Activated T-cell treated with anti-CD3 and anti-CD28 coated beads for 4 hours (primary cell): ENCODE results near the gene MATN4.

Experiments used
- DNase-seq: peaks from one replicate; pipeline ENCODE4 v3.0.0-alpha.2; 2020

The MATN4 gene

DNA sequence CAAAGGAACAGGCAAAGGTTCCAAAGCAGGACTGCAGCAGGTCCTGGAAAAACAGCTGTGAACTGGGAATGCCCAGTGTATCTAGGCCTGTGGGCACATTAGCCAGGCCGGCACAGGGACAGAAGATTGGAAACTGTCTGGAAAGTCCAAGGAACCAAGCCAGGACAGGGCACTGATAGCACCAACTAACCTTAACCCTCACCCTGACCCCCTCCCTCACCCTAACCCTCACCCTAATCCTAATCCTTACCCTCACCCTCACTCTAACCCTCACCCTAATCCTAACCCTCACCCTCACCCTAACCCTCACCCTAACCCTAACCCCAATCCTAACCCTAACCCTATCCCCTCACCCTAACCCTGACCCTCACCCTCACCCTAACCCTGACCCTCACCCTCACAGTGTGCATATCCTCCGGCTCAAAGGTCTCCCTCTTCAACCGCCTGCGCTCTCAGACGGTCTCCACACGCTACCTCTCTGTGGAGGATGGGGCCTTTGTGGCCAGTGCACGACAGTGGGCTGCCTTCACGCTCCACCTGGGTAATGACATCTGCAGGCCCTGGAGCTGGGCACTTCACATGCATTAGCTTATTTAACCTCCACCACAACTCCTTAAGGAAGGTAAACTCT lies 5.1 kb upstream of the MATN4 start:
- no peak for DNase-seq

DNA sequence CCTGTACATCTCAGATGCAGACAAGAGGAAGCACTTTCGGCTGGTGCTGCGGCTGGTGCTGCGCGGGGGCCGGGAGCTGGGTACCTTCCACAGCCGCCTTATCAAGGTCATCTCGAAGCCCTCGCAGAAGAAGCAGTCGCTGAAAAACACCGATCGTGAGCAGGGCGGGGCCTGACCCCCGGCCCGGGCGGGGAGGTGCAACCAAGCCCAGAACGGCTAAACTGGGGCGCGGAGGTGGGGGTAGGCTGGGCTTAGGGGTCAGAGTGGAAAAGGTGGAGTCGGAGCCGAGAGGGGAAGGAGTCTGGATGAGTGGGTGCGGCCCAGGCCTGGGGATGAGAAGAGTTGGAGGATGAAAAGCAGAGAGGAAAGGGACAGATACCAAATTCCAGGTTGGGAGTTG lies 4.1 kb upstream of the MATN4 start:
- no peak for DNase-seq

DNA sequence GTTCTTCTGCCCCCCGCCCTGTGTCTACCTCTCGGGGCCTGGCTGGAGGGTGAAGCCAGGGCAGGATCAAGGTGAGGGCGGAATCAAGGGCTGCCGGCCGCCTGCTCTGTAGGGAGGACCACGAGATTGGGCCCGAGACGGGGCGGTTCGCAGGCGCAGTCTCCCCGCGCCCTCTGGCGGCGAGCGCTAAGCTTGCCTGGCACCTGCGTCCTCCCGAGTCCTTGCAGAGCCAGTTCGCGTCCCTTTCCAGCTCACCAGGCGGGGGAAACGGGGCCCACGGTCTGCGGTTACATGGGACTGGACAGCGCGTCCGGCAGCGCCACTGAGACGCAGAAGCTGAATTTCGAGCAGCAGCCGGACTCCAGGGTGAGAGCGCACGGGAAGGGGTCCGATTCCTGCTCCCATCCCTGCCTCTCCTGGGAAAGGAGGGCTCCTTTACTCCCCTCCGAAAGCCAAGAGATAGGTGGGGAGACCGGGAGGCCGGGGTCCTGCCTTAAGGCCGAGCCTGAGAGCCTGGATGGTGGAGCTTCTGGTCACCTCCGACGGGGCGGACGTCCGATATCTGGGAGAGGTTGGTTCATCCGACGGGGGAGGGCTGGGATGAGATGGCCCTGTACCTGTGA lies 3.6 kb upstream of the MATN4 start:
- peak; percentile 46 for DNase-seq

DNA sequence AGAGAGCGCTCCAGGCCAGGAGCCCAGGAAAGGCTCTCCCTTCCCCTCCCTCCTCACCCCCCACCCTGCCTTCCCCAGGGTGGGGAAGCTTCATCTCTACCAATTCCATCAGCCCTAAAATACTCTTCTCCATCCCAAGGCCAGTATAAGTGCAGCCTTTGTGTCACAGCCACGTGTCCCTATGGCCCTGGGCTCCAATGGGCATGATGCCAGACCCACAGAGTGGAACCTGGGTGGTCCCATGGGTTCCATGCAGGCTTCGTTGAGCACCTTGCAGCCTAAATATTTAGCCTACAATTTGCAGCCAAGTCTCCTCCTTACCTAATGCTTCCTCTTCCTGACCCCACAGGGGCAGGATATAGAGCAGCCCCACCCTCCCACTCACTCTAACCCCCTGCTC lies 976 bp upstream of the MATN4 start:
- no peak for DNase-seq

DNA sequence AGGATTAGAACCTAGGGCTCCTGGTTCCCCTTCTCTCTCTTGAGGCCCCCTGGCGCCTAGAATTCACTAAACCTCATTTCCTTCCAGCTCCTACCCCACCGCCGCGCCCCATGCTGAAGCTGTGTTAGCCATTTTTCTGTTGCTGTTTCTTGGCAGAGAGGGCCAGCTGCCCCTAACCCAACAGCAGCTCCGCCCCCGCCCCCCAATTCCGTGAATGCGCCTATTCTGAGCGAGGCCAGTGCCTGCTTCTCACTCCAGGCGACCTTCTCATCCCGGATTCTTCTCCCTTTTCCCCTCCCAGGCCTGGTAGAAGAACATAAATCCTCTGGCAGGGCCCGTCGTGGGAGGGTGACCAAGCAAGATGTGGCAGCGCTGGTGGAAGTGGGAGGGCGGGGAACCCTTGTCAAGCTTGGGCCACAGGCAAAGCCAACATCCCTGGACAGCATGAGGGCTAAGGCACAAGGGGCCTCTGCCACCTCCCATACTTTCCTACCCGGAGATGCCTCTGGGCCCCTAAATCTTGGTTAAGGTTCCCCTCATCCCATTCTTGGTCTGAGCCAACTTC lies 941 bp downstream of the MATN4 start:
- DNase-seq: no peak

DNA sequence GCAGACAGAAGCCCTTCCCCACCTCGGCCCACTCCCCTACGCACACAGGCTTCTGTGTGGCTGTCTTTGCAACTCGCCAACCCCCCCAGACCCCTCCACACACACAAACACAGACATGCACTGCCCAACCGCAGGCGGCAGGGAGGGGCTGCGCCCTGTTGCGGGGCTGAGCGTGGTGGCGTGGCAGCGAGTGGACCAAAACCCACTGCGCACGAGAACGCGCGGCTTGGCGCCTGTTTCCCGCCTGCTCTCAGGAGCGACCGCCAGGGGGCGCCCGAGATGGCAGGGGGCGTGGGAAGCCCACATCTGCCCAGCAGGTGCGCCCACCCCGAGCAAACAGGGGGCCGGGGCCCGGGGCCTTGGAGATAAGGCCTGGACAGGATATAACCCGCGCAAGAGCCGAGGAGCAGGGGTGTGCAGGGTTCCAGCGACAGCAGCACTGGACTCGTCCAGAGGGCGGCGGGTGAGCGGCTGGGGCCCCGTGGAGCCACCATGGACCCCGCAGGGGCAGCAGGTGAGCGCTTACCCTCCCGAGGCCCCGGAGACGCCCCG lies 1.6 kb downstream of the MATN4 start, which contains the start of gene RBPJL:
TSS of gene RBPJL (plus strand) at position 410 of the 552 bp plus-strand sequence. CDS start at position 493, 83 bp downstream.
- no peak for DNase-seq

DNA sequence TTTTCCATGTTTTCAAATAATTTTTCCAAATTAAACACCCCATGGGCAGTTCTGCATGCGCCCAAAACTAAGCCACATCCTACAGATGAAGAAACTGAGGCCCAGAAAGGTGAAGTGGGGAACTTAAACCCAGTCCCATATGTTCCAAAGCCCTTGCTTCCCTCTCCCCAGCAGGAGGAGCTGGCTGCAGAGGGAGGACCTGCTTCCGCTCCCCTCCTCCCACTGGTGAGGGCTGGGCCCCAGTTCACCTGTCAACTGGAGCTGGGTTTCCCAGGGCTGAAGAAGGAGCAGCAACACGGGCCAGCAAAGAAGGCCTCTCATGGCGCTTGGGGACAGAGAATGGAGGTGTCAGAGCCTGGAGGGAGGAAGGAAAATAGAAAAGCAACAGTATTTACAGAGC lies 2.8 kb downstream of the MATN4 start:
- DNase-seq: no peak

DNA sequence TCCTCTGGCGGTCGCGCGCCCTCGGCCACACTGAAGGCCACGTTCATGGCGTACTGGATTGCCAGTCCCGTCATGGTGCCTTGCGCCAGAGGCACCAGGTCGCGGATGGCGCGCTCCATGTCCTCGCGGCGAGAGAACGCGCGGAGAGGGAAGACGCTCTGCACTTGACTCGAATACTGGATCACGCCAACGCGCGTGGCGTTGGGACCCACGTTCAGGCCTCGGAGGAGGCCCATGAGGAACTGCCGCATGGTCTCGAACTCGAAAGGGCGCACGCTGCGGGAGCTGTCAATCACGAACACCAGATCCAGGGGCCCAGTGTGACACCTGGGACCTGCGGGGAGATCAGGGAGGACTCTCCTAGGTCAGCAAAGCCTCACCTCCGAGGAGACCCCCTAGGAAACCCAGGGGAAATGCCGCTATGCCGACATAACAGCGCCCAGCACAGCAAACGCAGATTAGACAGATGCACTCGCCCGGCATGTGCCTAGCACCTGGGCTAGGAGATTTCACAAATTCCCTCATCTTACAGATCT lies 3.6 kb downstream of the MATN4 start:
- no peak for DNase-seq

DNA sequence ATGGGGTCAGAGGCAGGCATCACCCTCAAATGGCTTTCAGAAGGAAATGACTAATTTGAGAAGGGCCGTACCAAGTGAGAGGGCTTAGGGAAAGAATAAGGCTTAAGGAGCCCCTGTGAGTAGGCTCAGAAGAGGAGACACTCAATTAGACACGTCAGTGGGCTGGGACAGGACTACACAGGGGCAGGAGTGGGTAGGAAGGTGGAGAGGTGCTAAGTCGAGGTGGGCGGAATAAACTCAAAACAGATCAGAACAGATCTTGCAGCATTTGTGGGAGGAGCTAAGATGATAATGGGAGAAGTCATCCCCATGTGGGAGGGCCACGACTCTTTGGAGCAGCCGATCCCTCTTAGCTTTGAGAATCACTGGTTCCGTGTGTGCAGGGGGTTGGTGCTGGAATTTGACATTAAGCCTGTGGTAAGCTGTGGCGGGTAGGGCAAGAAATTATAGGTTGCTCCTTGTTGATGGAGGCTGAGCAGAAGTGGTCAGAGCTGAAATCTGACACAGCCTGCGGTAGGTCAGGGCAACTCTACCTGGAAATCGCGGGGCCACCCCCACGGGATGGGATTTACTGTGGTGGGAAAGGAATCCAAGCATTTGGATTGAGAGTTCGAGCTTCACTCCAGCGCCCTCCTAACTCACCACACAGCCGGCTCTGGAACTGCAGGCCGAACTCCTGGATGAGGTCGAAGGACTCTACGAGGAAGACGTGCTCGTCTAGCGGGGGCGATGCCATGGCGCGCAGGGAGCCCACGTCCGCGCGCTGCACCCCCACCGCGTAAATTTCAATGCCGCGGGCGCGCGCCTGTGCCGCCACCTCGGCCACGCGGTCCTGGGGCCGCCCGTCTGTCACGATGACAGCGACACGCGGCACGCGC lies 4.3 kb downstream of the MATN4 start:
- DNase-seq: no peak

DNA sequence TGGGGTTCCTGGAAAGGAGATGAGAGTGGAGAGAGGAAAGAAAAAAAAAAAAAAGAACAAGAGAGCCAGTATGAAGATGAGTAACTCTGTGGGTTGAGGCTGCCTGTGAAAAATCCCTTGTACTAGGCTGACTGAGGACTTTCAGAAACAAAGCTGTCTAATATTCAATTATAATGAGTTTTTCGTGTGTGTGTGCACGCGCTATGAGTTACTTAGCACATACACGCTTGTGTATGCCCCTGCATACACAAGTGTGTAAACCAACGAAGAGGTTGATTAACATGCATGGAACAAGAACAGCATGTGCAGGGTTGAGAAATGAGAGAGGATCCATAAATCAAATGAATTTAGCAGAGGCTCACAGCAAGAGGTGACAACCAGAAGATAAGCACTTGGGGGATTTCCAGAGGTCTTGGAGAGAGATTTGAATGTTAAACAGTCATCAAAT lies 6.3 kb downstream of the MATN4 start:
- no peak for DNase-seq

DNA sequence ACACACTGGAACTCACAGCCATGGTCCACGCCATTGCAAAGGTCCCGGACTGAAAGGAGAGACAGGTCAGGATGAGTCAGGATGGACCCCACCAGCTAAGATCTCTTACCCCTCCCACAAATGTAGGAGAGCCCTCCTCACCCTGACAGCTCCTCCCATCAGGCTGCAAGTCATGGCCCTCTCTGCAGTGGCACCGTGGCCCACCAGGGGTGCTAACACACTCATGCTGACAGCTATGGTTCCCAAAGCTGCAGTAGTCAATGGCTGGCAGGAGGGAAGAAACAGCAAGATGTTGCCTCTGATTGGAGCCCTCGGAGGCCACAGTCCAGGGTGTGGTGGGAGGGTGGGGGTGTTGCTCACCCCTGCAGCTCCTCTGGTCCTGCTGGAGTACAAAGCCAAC lies 7.1 kb downstream of the MATN4 start:
- DNase-seq: no peak

DNA sequence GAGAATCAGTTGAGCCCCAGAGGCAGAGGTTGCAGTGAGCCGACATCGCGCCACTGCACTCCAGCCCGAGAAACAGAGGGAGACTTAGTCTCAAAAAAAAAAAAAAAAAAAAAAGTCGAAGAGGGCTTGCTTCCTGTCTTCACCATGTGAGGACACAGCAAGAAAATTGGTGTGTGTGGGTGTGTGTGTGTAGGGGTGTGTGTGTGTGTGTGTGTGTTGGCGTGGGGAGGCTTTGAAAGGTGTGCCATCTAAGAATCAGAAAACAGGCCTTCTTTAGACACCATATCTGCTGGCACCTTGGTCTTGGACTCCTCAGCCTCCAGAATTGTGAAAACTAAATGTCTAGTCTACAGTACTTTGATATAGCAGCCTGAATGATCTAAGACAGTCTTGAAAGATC lies 8.3 kb downstream of the MATN4 start:
- DNase-seq: no peak

DNA sequence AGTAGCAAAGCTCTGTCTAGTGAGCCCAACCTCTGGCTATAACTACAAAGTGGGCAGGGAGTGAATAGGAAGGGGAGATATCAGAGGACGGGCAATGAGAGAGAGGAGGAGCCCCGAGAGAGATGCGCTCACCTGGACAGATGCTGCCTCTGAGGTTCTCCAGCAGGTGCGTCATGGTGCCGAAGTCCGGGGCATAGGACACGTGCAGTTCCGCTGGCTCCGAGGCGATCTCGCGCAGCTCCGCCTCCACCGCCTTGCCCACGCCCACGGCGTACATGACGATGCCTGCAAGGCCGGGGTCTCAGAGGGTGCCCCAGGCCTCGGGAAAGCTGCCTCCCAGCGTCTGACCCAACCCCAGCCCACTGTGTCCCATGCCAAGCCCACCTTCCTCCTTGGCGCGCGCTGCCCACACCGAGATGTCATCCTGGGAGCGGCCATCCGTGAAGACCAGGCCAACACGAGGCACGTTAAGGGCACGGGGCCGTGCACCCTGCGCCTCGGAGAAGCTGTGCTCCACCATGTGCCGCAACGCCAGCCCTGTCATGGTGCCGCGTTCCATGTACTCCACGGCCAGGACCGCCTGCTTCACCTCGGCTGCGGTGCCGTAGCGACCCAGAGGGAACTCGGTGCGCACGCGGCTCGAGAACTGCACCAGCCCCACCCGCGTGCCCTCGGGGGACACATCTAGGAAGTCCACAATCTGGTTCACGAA lies 10.2 kb downstream of the MATN4 start:
- no peak for DNase-seq

DNA sequence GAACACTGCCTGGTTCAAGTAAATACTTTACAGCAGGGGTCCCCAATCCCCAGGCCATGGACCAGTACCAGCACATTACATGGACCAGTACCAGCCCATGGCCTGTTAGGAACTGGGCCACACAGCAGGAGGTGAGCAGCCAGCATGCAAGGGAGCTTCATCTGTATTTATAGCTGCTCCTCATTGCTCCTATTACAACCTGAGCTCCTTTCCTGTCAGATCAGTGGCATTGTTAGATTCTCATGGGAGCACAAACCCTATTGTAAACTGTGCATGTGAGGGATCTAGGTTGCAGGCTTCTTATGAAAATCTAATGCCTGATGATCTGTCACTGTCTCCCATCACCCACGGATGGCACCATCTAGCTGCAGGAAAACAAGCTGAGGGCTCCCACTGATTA lies 13.4 kb downstream of the MATN4 start:
- no peak for DNase-seq

DNA sequence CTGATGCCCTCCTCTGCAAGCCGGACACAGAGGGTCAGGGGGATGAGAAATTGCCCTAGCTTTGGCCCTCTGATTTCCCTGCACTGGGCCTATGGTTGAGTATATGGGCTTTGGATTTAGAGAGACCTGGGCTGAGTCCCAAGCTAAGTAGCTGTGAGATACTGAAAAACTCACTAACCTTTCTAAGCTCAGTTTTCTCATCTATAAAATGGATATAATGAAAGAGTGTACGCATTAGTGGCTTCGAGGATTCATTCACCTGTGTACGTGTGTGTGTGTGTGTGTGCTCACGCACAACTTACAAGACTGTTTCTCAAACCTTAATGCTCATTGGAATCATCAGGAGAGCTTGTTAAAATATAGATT lies 14.1 kb downstream of the MATN4 start:
- DNase-seq: no peak

DNA sequence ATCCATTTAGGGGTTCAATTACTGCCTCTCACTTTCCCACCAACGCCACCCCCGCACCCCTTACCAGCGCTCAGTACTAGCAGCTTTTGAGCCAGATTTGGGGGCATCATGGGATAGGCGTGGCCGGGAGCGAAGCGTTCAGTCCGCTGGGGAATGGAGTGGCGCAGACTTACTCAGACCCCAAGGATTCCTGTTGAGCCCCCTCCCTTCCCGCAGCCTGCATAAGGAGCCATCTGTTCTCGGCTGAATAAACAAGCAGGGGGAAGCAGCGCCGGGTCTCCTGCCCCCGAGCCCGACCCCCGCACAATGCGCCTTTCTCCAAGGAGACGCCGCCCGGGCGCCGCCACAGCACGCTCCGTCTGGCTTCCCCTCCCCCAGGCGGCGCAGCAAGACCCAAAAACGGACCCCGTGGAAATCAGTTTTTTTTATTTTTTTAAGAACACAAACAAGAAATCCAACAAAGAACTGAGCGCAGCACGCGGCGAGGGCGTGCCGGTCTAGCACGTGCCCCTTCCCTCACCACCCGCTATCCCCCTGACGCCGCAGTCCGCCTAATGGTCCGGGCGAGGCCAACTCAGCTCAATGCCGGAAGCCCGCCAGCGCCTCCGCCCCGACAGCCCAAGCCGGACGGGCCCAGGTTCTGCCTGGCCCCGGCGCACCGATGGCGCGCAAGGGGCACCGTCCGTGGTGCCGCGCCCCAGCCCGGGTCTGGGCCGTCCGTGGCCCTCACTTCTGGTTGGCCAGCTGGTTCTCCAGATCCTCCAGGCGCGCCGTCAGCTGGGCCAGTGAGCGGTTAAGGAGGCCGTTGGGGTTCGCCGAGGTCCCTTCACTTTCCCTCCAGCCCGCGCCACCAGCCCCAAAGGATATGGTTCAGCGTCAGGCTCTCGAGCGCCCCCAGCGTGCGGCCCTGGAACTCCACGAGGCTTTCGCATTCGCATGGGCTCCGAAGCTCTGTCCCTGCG lies 14.8 kb downstream of the MATN4 start:
- DNase-seq: peak; percentile 79

DNA sequence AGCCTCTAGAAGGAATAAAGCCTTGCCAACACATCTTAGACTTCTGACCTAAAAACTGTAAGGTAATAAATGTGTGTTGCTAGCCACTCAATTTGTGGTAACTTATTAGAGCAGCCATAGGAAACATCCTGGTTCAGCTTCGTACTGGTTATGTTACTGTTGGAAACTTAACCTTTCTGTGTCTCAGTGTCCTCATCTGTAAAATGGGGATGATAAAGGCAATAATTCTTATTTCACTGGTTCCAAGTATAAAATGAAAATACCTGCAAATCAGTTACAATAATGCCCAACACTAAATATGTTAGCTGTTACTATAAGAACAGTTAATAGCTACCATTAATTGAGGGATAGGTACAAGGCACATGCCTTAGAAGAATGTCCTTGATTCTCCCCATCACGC lies 15.8 kb downstream of the MATN4 start:
- no peak for DNase-seq

DNA sequence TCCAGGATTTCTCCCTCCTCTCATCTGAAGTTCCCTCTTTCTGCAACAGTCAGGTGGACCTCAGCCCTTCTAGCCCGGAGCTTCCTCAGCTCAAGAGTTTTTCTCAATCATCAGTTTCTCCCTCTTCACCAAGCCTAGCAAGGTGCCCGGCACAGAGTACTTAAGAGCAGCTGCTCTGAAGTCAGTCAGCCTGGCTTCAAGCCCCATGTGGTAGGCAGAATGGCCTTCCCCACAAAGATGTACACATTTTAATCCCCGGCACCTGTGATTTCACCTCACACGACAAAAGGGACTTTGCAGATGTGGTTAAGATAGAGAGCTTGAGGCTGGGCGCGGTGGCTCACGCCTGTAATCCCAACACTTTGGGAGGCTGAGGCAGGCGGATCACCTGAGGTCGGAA lies 16.6 kb downstream of the MATN4 start:
- DNase-seq: no peak

DNA sequence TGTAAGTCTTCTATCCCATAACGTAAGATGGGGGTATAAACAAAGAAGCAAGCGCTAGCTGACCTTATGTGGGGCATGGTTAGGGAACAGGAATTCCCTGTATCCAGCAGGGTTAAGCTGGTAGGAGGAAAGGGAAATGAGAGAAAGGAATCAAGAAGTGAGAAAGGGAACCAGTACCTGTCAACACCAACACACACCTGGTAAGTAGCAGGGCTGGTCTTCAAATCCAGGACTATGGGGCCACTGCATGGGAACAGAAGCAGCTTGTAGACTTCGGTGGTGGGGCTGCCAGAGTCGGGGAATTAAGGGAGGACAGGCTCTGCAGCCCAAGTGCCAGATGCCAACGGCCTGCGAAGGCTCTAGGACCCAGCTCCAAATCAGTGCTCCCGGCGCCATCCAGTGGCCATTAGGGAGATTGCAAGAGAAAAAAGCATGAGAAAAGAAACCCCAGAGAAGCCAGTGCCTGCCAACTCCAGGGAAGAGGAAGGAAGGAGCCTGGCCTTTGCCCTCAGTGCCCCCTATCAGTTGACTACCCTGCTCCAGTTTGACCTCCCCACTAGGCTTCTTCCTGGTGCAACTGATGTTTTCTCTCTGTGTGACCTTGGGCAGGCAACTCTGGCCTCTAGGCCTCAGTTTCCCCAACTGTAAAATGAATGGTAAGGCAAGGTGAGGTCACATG lies 17.3 kb downstream of the MATN4 start:
- DNase-seq: peak; percentile 53

DNA sequence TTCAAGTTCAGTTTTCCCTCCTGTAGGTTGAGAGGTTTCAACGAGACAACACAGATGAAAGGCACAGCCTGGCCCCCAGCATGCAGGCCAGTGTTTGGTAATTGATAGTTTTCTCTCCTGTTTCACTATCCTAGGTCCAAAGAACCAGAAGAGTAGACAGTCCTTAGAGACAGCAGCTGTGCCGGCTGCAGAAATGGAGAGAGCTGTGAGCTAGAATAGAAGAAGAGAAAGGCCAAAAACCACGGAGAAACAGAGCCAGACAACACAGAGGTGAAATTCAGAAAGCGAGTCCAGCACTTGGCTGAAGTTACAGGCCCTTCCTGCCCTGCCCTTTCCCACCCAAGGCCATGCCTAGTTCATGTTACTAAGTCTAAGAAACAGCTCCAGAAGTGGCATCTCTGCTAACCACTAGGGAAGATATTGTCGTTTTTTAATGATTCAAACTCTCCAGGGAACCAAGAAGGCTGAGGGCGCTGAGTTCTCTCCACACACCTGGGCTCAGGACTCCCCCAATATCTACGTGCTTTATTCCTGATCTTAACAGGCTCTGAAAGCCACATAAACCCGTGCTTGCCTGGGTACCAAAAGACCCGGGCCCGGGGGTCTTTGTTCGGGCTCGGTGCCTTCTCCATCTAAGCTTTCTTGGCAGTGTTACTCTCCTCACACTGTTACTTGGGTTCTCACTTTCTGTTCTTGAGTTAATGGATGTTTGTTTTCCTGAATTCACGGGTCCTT lies 18.0 kb downstream of the MATN4 start:
- DNase-seq: no peak
